Activated CD8-positive, alpha-beta memory T cell treated with anti-CD3 and anti-CD28 coated beads for 1 hour (primary cell): ENCODE measurements around the gene TMEM169.
"Not testable (repeated sequence)": the region's sequence is repeated elsewhere in the genome, so short reads cannot be mapped to it uniquely, and the experiment has no call there.

Experiments
- DNase-seq, 2 donors: peaks; one replicate each; pipeline ENCODE4 v3.0.0-alpha.2; 2020; ENCODE audit warnings: low read depth in 1 of 2; ENCODE audit errors: extremely low read depth in 1 of 2

TMEM169 gene

DNA sequence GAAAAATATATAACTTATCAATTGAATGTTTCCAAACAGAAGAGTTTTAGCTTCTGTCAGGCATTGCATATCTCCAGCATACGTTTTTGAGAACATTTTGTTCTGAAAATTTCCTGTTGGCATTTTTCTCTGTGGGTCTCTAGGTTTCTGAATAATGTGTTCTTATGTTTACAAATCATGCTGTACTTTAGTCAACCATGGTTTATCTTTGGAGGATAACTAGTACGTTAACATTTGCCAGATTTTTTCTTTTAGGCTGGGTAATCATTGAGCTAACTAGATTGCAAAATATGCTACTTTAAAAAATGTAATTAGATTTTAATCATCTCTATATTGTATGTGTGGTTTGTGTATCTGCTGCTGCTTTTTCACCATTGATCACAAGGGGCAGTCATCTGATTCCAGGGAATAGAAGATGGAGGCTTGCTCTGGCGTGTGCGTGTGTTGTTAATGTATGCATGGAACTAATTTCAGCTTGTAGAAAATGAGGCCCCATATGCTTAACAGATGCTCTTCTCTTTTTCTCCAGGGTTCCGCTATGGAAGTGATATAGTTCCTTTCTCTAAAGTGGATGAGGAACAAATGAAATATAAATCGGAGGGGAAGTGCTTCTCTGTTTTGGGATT is 48.7 kb downstream of the TMEM169 start:
- no peak for DNase-seq

DNA sequence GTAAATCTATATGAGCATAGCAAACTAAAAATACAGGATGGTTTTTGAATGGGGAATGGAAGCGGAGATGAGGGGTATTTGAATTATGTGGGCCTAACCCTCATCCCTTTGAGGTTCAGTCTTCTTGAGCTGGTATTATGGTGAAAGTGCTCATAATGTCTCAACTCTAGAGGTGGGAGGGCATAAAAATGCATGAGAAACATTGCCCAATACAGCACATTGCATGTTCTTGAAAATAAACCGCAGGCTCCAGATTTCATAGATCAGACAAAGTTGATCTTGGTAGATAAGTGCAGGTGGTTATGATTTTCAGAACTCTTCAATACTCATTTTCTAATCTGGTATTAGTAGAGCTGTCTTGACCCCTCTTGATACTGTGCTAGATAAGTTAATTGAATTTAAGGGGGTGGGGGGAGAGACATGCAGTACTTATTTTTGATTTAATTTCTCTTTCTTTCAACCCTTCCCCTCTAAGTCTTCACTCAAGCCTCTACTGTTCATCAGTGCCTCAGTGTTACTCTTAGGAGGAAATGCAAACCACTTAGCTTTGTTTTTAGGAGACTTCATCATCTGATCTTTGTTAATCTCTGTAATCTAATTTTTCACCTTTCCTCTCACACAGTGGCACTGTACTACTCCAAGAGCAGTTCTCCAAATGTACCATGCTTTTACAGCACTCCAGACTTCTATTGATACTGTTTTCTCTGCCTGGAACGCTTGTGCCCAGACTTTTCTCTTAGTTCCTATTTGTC is 49.6 kb downstream of the TMEM169 start:
- DNase-seq: no peak

DNA sequence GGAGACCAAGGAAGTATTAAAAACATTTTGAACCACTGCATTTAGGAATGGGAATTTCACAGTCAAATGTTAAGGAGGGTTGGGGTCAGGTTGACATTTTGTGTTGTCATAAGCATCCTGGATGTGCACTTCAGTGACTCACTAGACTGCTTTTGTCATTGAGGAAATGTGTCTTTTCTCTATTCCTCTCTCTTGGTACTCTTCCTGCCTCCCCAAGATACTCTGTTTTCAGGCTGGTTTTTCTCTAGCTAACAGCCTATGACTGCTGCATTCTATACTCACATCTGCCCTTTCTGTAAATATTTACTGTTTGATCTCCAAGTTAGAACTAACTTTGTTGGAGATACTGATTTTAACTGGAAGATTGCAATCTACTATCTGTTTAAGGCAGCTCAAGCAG is 50.9 kb downstream of the TMEM169 start:
- no peak for DNase-seq

DNA sequence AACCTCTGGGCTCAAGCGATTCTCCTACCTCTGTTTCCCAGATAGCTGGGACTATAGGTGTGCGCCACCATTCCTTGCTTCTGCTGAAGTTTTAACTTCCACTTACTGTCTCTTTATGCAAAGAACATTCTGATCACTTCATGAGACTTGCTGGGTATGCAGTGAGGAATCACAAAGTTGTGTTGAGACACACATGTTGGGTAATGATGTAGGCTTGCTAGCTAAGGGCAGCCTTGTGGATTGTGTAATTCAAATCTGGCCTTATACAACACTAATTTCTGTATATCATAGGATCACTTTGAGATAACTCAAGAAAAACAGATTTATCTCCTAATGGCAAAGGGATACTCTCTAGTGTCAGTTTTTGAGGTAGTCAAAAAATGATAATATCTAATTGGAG is 51.7 kb downstream of the TMEM169 start:
- DNase-seq: no peak

DNA sequence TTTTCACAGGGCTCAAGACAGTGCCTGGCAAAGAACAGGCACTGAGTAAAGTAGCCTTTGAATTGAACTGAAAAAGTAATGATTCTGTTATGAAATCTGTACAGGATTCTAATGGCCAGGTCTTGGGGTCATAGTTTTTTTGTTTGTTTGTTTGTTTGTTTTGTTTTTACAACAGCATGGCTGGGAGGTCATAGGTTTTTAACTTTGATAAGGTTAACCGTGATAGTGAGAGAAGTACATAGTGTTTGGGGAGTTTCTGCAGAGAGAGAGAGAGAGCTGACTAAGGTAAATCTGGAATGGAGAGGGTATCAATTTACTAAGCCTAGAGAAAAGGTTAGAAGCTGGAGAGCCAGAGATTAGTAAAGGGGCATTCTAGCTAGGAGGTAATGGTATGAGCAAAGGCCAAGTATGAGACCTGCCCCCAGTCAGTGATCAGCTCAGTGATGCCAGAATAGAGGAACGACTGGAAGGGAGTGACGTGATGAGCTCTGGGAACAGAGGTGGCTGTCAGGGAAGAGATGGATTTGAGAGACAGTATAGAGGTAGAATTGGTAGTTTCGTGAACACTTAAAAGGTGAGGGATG is 53.3 kb downstream of the TMEM169 start:
- DNase-seq: no peak

DNA sequence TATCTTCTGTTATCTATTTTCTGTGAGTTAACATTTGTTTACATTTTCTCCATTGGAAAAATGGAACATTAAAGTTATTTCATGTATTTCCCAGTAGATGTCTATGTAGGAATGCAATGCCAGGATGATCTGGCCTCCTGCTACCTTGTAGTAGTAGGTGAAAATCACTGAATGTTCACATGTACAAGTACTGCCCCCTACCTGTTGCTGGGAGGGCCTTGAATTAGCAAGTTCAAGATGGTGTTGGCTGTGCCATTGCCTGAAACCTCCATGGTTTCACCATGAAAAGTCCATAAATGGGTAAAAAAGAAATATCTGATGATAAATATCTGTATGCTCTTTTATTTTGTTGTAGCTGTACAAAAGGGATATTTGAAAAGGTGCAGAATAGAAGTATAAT is 58.2 kb downstream of the TMEM169 start:
- DNase-seq: no peak

DNA sequence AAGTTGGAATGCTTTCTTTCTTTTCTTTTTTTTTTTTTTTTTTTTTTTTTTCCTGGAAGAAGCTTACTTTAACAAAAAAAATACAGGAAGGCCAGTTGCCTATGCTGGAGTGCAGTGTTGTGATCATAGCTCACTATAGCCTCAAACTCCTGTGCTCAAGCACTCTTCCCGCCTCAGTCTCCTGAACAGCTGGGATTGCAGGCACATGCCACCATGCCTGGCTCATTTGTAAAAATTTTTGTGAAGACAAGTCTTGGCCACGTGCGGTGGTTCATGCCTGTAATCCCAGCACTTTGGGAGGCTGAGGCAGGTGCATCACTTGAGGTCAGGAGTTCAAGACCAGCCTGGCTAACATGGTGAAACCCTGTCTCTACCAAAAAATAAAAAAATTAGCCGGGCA is 59.8 kb downstream of the TMEM169 start:
- not testable (repeated sequence) for DNase-seq

DNA sequence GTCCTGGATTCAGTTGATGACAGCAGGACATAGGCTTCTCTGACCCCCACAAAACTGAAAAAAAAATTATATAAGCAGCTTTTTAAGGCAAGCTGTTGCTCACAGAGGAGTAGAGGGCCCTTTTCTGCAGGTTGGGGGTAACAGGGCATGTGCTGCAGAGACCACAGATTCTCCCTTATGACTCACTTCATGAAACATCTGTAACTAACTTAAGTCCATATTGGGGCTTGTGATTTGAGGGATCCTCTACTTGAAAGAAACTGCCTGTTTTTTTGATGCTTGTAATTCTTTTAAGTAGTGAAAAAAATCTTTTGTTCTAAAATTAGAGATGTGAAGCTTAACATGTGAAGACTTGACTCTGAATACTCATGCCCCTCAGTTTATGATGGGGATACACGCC is 60.8 kb downstream of the TMEM169 start:
- DNase-seq: no peak

DNA sequence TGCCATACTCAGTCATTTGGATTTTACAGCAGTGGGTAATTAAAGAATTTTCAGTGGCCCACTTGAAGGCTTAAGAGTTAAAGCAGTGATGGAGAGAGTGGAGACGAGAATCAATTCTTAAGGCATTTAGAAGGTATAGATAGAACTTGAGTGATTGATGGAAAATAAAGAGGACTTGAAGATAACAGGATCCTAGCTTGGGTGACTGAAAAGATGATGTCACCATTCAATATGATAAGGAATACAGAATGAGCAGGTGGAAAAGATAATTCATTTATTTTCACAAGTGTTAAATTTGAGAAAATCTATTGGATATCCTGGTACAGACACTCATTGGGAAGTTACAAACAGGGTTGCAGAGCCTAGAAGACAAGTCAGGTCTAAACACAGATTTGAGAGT is 62.7 kb downstream of the TMEM169 start:
- DNase-seq: no peak

DNA sequence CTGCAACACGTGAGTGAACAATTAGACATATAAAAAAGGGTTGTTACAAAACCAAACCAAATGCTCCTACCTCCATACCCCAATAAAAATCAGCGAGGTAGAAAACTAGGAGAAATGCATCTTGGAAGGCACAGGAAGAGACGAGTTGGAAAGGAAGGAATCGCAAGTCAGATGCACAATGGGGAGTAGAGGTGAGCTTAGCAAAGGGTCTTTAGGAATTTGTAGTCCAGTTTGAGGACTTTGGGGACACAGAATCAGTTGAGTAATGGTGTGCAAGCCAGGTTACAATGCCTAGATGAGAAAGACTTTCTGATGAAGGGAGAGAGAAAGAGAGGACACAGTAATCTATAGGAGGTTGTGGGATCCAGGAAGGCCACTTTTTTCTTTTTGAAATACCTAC is 63.1 kb downstream of the TMEM169 start:
- DNase-seq: no peak

DNA sequence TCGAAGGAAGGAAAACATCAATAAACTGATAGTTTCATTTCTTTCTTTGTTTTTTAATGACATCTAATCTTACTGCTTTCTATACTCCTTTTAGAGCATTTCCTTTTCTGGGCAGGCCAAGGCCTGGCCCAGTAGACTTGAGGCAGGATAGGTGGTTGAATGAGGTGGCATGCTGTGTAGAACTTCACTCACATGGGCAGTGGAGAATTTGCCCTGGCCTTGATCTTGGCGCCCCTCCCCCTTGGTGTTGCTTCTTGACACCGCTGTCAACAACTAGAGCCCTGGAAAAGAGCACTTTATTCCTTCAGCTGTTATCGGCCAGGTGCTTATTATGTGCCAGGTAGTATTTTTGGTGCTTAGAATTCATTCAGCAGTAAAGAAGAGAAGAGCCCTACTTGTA is 64.9 kb downstream of the TMEM169 start:
- no peak for DNase-seq

DNA sequence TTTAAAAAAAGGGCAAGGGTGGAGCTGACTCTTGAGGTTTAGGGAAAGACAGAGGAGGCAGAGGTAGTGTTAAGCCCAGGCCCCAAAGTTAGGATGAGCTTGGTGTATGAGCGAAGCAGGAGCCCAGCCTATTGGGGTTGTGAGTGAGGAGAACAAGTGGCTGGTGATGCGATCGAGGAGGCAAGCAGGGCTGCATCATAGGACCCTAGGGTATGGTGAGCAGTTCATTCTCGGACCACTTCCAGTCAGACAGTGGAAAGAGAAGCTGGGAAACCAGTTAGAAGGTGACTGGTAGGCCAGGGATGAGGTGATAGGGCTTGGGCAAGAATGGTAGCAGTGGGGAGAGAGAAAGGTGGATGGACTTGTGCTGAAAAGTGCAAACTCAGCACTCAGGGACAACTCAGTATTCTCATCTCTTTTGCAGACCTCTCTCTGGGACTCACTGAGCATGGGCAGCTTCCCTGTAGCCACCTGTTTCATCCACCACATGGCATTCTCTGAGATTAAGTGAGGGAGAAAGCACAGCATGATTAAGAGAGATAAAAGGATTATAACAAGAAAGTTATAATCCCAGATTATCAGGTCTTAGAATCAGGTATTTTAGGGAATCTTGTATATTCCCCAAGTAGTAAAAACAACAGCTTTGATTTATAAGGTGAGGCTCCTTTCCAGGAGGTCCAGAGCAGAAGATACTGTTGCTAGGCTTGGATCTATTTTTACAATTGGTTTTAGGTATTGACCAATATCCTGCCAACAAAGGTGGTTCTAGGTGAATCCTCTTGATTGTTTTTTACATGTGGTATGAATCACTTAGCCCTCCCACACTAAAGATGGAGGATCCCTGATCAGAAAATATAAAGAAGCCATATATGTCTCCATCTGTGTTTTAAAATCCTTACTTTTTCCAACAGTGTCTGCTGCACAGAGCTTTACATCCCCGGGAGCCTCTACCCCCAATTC is 65.7 kb downstream of the TMEM169 start:
- DNase-seq: no peak

DNA sequence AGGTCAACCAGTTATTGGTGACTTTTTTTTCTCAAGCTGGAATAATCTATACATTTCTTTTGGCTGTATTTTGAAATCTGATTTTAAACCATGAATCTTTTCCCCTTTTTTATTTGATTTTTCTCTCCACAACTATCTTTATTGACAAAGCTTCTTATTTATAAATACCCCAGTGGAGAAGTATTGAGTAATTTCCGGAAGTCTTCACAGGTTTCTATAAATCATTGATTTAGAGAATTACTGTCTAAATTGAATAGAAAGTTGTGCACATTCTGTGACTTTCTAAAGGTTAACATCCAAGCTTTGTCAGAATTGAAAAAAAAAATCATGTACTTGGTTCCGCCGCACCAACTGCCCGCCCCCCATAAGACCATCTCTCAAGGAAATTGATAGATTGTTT is 67.3 kb downstream of the TMEM169 start:
- DNase-seq: no peak

DNA sequence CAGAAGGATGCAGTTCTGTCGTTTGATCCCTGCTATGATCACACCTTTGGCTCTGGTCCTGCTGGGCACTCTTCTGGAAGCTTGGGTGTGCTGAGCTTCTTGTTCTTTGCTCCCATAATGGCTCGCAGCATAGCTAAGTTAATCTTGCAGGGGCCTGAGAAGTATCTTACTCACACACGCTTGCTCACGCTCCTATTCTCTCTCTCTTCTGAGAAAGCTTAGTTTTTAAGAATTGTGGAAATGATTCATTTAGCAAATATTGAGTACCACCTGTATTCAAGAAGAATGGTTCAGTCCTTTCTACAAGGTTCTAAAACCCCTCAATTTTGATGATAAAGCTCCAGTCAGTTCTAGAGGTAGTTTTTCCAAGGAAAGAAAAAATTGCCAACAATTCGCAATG is 68.0 kb downstream of the TMEM169 start:
- DNase-seq: no peak

DNA sequence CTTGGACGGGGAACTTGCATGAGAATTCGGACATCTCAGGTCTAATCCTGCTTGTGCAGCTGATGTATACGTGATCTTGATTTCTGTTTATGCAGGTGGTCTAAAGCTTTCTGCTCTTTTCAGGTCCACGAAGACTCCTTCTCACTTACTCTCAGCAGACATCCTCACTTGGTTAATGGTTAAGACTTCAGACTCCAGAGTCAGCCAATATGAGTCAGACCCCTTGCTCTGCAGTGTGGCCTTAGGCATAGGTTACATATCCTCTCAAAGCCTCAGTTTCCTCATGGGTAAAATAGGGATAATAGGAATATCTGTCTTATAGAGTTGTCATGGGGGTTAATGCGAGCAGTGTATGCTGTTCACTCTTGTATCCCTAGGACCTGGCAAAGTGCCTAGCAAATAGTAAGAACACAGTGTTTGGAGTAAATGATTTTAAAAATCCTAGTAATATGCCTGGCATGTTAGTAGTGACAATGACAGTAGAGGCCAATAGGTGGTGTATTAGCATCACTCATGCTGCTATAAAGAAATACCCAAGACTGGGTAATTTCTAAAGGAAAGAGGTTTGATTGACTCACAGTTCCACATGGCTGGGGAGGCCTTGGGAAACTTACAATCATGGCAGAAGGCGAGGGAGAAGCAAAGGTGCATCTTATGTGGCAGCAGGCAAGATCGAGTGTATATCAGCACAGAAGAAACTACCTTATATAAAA is 69.8 kb downstream of the TMEM169 start:
- DNase-seq: no peak
